Sigmoid colon (tissue), 3 donors: Measurements from ENCODE around the gene RCHY1.

Experiments used
- CTCF ChIP-seq, 4 experiments: fragments of 450-650 bp in 3 of 4; fragments of 200-600 bp in 1 of 4; IDR thresholded peaks; one replicate each; pipeline ENCODE4 v1.5.1; 2016 to 2019; ENCODE audit warnings: antibody characterized with exemption in 4 of 4, mild to moderate bottlenecking in 3 of 4, moderate library complexity in 2 of 4
- POLR2A ChIP-seq, 2 donors: fragments of 450-650 bp; IDR thresholded peaks; one replicate each; pipeline ENCODE4 v1.6.1; 2016; ENCODE audit warnings: antibody characterized with exemption in 2 of 2, mild to moderate bottlenecking in 2 of 2, moderate library complexity in 2 of 2

- TF ChIP-seq CTCF (IDR thresholded peaks at IDR 0.05) (no peak), POLR2A (IDR thresholded peaks at IDR 0.05) (no peak)
Observed at GRCh38 chr4:75542824-75543223, 28.6 kb upstream of the RCHY1 start.
